Measurements from ENCODE around the gene CCDC85B. TPM values are rescaled to one million over a fixed set of nuclear protein-coding genes. Genes with fewer than 3 reads are reported as not detected.
A peak's percentile ranks its signal among the peaks of the same experiment; 100 is the strongest.

The CCDC85B gene
- total RNA-seq, 1 experiment from 2014 or later = 27.3 TPM

DNA sequence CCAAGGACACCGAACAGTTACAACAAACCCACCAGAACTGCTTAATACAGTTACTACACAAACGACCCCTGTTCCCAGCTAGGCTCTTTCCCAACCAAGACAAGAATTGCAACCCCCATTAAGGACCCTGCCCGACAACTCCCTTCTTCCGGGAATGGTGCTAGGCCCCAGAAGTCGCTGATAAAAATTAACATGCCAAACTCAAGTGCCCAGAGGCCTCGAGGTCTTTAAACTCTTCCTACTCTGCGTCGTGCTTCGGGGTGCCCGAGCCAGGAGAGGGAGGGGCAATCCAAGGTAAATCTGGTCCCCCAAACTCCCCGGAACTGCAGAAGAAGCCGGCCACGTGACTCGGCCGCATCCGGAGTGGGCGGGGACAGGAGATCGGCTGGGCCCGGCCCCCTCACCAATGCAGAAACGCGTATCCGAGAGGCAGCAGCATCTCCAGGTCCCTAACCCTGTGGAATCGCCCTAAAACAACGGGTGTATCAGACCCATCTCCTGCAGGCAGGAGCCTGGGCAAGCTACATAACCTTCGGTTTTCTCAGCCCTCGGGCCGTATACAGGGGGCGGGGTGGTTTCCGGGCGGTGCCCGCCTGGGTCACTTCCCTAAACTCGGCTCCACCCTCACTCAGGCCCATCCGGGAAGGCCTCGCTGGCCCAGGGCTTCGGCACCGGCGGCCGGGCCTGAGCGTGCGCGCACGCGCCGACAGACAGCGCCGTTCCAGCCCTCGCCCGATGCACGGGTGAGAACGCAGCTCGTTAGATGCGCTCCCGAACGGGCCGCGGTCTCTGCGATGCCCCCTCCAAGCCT lies 33.6 kb upstream of the CCDC85B start:
- DNase-seq (ENCODE audit: extremely low read depth, low read depth) = no peak

DNA sequence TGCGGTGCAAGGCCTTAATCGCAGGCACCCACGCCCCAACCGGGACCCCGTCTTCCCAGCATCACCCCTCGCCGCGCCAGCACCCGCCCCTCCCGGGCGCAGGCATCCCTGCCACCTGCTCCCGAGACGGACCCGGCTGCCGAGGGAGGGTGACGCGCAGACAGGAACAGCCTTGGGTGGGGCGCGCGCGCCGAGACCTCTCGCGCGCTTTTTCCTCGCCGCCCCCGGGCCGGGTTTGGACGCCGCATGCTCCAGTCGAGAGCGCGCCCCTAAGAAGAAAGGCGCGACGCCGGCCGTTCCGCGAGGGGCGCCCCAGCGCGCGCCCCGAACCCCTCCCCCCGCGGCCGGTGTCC lies 33.0 kb upstream of the CCDC85B start:
- DNase-seq (ENCODE audit: extremely low read depth, low read depth) = no peak

DNA sequence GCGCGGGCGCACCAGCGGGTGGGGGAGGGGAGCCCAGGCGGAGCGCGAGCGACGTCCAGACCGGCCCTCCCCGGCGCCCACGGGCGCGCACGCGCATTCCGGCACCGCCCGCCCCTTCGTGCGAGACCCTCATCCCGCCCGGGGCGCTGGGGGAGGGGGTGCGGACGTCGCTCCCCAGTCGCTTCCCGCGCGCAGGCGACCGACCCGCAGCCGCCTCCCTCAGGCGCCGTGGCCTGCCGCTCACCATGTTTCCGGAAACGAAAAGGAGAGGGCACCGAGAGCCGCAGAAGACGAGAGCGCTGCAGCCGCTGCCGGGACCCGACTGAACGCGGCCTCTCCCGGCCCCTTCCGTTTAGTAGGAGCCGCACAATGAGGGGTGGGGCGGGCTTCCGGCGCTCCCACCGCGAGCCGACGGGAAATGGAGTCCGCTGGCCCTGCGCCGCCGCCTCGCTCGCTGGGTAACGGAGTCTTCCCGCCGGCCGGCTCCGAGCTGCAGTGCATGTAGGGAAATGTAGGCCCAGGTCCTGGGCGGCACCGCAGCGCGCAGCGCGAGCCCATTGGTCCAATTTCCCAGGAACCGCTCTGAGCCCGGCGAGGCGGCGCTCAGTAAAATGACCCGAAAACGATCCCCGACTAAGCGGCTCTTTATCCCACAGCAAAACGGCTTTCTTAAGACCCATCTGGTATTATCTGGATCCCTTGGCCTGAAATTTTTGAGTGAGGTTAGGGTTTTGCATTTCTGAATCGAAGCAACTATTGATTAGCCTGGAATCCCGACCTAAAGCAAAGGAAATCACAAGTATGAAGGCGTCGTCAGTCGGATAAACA lies 32.4 kb upstream of the CCDC85B start, which contains the start of gene CFL1:
CFL1 (minus strand) TSS at position 328 of the 828 bp plus-strand sequence; CDS start at position 247, 81 bp downstream.
- peak; percentile 93 for DNase-seq (ENCODE audit: extremely low read depth, low read depth)

DNA sequence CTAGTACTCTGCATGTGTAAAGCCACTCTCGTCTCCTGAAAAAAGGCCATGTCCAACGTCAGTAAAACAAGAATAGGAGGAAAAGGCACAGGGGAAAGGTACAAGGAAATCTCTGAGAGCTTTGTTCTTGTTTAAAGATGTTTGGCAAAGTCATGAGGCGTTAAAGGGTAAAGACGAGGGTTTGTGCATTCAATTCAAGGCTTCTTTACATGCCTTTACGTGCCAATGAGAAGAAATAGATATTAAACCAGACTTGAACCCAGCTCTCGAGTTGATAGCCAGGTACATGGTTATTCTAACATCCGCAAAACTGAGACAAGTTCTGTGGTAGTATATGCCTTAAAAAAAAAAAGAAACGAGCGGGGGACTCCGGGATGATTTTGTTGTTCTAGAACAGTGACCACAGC lies 31.8 kb upstream of the CCDC85B start:
- no peak for DNase-seq (ENCODE audit: extremely low read depth, low read depth)

DNA sequence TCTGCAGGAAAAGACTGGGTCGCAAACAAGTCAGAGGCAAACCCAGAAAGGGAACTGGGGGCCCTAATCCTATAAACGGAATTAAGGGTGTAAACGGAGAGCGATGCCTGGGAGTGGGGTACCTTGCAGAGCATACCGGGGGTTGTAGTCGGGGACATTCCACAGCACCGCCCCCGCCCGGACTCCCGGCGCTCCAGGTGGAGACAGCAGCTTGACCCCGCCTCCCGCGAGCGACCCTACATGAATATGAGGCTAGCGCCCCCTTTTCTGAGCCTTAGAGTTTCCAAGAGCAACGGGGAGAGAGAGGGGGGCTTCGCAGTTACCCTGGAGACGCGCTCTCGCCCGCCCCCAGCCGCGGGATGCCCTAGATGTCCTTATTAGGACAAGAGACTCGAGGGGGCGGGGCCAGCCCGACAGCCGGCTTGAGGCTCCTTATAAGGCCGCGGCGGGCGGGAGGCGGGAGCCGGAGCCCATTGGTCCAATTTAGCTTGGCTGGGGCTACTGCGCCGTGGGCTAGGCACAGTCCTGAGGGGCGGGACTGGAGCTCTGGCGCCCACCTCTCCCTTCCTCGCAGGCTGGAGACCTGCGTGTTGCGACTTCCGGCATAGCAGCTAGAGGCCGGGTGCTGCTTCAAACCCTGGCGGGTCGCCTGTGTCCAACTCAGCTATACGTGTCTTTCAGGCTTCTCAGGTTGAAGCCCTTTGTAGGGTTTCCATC lies 31.2 kb upstream of the CCDC85B start:
- DNase-seq (ENCODE audit: extremely low read depth, low read depth) = peak; percentile 88

DNA sequence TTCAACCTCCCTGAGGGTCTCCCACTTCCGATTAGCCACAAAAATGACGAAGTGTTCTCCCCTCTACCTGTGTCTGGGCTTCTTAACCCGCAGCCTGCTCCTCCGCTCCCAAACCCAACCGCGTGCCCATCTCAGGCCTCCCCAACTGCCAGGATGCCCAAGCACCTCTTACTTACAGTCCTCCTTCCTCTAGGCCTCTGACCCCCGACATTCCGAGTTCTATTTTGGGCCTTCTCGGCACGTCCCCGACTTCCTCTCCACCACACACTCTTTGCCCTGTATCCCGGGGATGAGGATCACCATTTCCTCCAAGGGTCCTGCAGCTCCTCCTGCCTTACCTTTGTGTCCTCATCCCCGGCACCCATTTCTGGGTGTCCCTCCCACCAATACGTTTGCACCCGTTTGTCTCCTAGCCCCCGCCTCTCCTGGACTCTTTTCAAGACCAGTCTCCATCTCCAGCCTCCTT lies 30.6 kb upstream of the CCDC85B start:
- no peak for DNase-seq (ENCODE audit: extremely low read depth, low read depth)

DNA sequence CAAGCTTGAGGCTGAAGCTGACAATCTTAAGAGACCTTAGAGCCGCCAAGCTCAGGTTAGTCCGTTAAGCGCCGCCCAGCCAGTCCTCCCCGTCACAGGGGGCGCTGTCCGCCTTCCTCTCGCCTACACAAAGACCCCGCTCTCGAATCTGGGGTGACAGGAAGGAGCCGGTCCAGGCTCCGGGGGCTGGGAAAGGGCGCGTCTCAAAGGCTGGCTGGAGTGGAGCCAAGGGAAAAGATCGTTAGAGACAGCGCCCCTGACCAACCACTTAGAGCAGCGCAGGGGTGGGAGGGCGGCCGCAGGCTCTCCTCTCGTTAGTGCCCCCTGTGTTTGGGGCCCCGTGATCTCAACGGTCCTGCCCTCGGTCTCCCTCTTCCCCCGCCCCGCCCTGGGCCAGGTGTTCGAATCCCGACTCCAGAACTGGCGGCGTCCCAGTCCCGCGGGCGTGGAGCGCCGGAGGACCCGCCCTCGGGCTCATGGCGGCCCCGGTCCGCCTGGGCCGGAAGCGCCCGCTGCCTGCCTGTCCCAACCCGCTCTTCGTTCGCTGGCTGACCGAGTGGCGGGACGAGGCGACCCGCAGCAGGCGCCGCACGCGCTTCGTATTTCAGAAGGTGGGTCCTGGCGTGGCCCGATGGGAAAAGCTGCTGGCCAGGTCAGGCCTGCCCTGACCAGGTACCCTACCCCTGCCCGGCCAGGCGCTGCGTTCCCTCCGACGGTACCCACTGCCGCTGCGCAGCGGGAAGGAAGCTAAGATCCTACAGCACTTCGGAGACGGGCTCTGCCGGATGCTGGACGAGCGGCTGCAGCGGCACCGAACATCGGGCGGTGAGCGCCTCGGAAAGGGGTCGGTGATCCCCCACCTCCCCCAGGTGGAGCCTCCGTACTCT lies 30.0 kb upstream of the CCDC85B start, which contains the start of gene MUS81:
MUS81 (plus strand) TSS at position 156 of the 887 bp plus-strand sequence; CDS start at position 477, 321 bp downstream.
- peak; percentile 89 for DNase-seq (ENCODE audit: extremely low read depth, low read depth)

DNA sequence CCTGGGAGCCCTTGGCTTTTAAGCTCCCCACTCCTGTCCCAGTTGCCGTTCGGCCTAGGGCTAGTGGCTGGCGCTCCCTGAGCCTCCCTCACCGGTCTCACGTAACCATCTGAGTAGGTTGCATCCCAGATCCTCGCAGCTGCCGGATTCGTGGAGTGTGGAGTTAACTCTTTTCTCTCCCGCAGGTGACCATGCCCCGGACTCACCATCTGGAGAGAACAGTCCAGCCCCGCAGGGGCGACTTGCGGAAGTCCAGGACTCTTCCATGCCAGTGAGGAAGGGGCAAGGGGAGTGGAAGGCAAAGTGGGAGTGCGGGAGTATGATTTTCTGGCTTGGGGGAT lies 29.3 kb upstream of the CCDC85B start:
- DNase-seq (ENCODE audit: extremely low read depth, low read depth) = no peak

DNA sequence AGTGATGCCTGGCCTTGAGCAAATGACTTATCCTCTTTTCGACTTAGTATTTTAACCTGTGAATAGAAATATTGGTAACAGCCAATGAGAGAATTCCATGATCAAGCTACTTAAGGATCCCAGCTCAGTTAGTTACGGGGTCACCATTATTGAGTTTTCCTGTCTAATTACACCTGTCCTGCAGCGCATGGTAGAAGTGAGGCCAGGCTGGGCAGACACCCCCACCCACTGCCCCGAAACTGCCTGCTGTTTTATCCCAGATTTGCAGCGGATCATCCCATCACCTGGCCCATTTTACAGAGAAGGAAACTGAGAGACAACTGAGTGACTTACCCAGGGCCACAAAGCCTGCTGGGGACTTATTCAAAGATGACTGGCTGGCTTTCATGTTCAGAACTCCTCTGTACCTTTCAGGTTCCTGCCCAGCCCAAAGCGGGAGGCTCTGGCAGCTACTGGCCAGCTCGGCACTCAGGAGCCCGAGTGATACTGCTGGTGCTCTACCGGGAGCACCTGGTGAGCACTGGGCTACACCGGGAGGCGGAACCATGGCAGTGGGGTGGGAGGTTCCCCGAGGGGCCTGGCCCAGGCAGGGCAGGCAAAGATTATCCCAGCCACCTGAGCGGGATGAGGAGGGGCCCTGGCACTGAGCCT lies 28.8 kb upstream of the CCDC85B start:
- no peak for DNase-seq (ENCODE audit: extremely low read depth, low read depth)

DNA sequence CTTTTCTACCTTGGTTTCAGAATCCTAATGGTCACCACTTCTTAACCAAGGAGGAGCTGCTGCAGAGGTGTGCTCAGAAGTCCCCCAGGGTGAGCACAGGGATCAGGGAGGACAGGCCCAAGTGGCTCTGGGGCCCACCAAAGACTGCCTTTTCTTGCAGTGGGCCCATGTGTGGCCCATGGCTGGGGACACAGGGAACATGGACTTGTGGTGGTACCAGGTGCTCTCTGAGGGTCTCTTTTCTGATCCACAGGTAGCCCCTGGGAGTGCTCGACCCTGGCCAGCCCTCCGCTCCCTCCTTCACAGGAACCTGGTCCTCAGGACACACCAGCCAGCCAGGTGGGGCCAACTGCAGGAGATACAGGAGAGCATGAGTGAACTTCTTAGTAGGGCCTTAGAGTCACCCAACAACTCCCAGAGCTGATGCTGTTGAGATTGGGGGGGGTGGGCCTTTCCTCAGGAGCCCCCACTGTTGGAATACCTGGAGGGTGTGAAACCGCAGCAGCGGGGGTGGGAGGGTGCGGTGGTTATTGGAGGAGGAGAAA lies 28.2 kb upstream of the CCDC85B start:
- DNase-seq (ENCODE audit: extremely low read depth, low read depth) = no peak

DNA sequence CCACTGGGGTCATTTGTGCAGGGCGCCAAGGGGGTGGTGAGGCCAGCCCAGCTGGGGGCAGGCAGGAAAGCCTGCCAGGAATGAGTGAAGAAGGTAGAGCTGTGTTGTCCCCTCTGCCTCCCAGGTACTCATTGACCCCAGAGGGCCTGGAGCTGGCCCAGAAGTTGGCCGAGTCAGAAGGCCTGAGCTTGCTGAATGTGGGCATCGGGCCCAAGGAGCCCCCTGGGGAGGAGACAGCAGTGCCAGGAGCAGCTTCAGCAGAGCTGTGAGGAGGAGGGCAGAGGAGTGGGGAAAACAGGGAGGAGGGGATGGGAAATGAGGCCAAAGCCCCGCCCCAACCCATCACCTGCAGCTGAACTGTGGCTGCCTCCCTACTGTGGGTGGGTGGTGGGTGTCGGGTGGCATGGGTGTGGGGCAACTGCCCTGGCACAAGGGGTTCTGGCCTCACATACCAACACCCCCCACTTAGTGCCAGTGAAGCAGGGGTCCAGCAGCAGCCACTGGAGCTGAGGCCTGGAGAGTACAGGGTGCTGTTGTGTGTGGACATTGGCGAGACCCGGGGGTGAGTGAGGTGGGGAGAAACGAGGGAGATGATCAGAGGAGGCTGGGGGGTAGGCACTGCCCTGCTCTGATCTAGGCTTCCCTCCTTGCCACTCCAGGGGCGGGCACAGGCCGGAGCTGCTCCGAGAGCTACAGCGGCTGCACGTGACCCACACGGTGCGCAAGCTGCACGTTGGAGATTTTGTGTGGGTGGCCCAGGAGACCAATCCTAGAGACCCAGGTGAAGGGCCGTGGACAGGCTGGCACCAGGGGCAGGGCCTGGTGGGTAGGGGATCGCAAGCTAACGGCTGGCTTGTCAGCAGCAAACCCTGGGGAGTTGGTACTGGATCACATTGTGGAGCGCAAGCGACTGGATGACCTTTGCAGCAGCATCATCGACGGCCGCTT lies 27.3 kb upstream of the CCDC85B start:
- no peak for DNase-seq (ENCODE audit: extremely low read depth, low read depth)

DNA sequence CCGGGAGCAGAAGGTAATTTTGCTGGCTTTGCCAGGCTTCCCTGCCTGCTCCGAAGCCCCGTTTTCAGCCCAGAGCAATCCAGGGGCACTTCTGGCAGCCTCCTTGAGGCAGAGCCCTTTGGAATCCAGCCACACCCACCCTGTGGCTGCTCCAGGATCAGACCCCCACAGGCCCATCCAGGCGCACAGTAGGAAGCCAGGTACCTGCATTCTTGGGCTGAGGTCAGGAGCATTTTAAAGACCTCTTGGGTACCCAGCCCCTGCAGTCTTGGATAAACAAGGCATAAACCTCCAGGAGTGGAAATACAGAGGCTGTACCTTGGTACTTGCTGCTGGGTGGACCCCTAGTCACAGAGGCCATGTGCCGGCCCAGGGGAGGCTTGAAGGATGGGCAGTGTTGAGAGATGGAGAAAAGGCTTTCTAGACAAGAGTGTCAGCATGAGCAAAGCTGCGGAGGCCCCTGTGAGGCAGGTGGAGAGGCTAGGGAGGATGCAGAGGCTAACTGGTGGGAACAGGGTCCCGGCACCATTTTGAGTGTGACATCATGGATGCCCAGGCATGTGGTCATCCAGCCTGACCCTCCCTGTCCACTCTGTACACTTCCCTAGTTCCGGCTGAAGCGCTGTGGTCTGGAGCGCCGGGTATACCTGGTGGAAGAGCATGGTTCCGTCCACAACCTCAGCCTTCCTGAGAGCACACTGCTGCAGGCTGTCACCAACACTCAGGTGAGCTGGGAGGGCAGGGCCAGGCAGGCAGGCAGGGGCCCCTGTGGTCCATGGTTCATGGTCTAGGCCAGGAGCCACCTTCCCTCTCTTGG lies 26.4 kb upstream of the CCDC85B start:
- DNase-seq (ENCODE audit: extremely low read depth, low read depth) = no peak

DNA sequence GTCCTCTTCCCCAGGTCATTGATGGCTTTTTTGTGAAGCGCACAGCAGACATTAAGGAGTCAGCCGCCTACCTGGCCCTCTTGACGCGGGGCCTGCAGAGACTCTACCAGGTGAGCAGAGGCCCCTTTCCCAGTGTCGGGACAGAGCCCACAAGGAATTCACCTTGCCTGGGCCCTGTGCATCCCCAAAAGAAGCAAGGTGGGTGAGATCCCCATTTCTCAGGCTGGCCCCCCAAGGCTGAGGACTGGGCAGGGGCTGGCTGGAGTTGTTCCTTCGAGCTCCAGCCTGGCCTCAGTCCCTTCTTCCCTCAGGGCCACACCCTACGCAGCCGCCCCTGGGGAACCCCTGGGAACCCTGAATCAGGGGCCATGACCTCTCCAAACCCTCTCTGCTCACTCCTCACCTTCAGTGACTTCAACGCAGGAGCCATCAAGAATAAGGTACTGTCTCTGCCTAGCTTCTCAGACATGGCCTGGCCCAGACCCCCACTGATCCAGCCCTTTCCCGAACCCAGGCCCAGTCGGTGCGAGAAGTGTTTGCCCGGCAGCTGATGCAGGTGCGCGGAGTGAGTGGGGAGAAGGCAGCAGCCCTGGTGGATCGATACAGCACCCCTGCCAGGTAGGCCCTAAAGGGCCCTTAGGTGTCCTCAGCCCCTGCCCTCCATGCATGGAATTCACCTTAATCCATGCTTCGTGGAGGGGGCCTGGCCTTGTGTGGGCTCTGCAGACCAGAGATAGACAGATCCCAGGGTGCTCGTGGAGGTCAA lies 25.6 kb upstream of the CCDC85B start:
- no peak for DNase-seq (ENCODE audit: extremely low read depth, low read depth)

DNA sequence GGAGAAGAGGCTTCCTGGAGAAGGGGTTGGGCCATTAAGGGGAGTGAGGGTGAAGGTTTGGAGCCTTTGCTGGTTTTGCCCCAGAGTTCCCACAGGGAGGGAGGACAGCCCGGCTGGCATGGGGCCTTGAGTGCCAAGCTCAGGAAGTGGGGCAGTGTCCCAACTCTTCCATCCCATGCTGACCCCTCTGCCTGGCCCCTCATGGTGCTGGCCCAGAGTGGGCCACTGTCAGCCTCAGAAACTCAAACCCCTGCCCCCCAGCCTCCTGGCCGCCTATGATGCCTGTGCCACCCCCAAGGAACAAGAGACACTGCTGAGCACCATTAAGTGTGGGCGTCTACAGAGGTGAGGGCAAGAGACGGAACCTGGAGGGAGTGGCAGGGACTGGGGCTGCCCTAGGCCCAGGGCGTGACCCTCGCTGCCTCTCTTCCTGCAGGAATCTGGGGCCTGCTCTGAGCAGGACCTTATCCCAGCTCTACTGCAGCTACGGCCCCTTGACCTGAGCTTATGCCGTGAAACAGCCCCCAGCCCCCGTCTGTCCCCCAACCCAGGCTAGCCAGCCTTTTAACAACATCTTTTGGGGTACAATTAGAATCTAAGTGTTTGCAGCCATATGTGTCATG lies 24.8 kb upstream of the CCDC85B start:
- no peak for DNase-seq (ENCODE audit: extremely low read depth, low read depth)

DNA sequence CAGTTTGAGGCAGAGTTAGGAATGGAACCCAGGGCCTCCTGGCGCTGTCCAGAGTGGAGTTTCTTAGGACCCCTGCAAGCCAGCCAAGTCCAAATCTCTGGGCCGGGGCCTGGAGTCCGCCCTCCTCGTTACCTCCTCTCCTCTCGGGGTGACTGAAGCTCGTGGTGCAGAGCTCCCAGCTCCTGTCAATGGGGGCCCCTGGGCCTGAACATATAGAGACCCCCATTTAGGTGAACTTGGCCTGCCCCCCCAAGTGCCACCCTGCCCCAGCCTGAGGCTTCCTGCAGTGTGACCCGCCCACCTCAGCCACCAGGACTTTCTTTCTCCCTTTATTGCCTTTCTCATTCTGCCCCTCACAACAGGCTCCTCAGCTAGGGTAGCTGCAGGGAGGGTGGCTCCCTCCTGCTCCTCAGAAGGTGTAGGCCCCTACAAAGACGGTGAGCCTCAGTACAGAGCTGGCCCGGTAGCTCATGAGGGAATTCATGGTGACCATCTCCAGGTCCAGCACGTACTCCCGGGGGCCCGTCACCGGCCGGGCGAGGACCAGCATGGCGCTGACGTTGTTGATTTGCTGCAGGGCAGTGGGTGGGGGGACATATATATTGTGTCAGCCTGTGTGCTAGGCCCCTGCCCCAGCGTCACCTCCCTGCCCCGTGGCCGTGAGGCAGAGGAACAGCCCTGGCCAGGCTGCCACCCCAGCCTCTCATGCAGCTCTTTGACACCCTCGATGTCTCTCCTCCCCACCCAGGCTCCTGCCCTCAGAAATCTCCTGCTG lies 23.8 kb upstream of the CCDC85B start:
- DNase-seq (ENCODE audit: extremely low read depth, low read depth) = no peak

All from NCI-H460 (cell line).